ENCODE measurements around the gene METTL3. TPM values are rescaled to one million over a fixed set of nuclear protein-coding genes. Genes with fewer than 3 reads are reported as not detected.

The METTL3 gene
- total and polyA plus RNA-seq, 2 of the 13 experiments (the other 11 are each of a cell fraction or from before 2014, with no cell fraction given): 123 to 130 TPM

DNA sequence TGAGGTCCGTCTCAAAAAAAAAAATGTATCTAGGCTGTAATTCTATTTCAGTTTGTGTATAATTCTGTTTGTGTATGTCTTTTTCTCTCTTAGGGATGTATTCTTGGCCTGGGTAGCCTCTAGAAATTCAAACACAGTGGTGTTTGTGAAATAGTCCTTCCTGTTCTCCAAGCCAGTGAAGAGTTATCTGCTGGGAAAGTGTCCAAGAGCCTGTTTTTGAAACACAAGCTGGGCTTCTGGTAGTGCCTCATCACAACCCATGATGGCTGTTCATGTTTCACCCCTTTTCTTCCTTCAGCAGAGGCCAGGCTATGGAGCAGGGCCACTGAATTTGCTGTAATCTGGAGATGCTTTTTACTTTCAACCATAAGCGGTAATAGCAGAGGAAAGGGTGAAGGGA, 14.7 kb downstream of the METTL3 start:
- Histone ChIP-seq H3K4me2 (ENCODE audit: low read depth, low read length) (no peak overlapping the region), H3K4me3 (replicated peaks in 1 of 3; ENCODE audit: insufficient read depth in 1 of 3, low read depth in 2 of 3, low read length in 3 of 3) (no peak overlapping the region), H3K4me1 (ENCODE audit: insufficient read depth, low read length) (no peaks in the 10 kb centered on the region), H3K9me3 (ENCODE audit: low read length) (no peaks in the 10 kb centered on the region), H2AFZ (ENCODE audit: low read length) (no peak overlapping the region), H3K27ac (ENCODE audit: extremely low read length, insufficient read depth, low read length) (no peak overlapping the region), H3K79me2 (ENCODE audit: insufficient read depth, low read length) (no peaks in the 10 kb centered on the region), H3K36me3 (replicated peaks in 1 of 2; ENCODE audit: control insufficient read depth in 1 of 2, insufficient read depth in 2 of 2, low read length in 2 of 2) (peaks cover 41 to 81% of the 10 kb centered on the region in 2 experiments), H4K20me1 (ENCODE audit: insufficient read depth, low read length) (0 out of 2 replicates have a peak, but pooled peaks cover 2% of the 10 kb centered on the region), H3K27me3 (ENCODE audit: control insufficient read depth in 1 of 2, insufficient read depth in 2 of 2, low read length in 2 of 2) (no peaks in the 10 kb centered on the region), H3K9ac (ENCODE audit: insufficient read depth, low read depth, low read length) (no peak overlapping the region)
- TF ChIP-seq POLR2G (IDR thresholded peaks at IDR 0.05; ENCODE audit: low read depth, low read length) (peak; percentile 27; the same call in 1 of the 2 replicates), IRX3 (CRISPR knock-in tag; IDR thresholded peaks at IDR 0.05; ENCODE audit: borderline replicate concordance, low read depth) (no peak), YEATS4 (CRISPR knock-in tag; IDR thresholded peaks at IDR 0.05; ENCODE audit: borderline replicate concordance) (no peak), POLR2AphosphoS5 (IDR thresholded peaks at IDR 0.05; ENCODE audit: low read depth, low read length) (peak; percentile 28; the same call in 1 of the 2 replicates), ZNF160 (CRISPR knock-in tag; IDR thresholded peaks at IDR 0.05) (no peak)
- ChIA-PET CTCF (ENCODE audit: low intra/inter-chr PET ratio, low total read pairs) (interaction anchor here (6.4 kb wide), 1 partner anchor 62 kb away, joined by 104 read pairs; no protein-coding TSS in a partner anchor), POLR2A (interaction anchor here (0.8 to 8.7 kb wide), 2 partner anchors 14 to 41 kb away, joined by 3 to 91 read pairs; partner anchors contain the start of genes CHD8 and METTL3)
- no peak for FAIRE-seq
- BruUV-seq (replicated peaks): no TSS peak
- 98% methylated on average over 2 of the region's 2 CpGs for WGBS (ENCODE audit: low lambda C conversion rate)
- in situ Hi-C loops (cut with HindIII; ENCODE audit: extremely low pct_ligation_motif_present, low pct_unique_long_range_greater_than_20kb): no loop called here
- intact Hi-C loops (cut with micrococcal nuclease; ENCODE audit: unreplicated experiment): loop anchor here (5.0 kb wide), 1 partner anchor 39 kb away; the partner anchor contains the start of gene CHD8
- no peak for ATAC-seq
- no peak for DNase-seq (ENCODE audit: low spot score)

DNA sequence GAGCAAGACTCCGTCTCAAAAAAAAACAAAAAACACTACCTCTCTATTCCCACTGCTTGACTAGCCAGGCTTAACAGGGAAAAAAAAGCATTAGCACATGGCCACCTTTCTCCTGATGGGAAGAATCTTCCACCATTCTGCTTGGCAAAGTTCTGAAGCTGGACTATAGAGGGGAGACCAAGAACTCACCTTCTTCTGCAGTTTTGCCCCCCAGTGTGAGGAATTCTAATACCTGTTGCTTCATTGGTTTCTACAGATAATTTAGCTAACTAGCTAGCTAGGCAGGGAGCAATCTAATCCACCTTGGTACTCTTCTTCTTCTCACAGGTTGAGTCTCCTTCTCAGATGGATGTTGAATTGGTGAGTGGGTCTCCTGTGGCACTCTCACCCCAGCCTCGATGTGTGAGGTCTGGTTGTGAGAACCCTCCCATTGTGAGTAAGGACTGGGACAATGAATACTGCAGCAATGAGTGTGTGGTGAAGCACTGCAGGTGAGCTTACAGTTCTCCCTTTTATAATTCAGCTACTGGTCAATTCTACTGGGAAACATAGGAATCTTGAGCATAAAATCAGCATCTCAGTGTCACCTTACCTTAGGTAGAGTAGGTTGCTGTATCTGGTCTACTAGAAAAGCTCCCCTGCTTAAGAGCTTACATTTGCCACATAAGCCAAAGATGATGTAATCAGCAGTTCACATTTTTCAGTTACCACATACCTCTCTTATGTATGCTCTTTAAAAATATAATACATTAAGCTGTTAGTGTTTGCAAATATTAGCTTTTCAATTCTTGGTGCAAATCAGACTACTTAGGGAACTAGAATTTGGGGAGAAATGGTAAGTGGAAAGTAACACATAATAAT, 16.0 kb downstream of the METTL3 start:
- H3K27ac ChIP-seq (ENCODE audit: extremely low read length, insufficient read depth, low read length): no peak overlapping the region
- in situ Hi-C loops (cut with HindIII; ENCODE audit: extremely low pct_ligation_motif_present, low pct_unique_long_range_greater_than_20kb): no loop called here
- H3K4me3 ChIP-seq (replicated peaks in 1 of 3; ENCODE audit: insufficient read depth in 1 of 3, low read depth in 2 of 3, low read length in 3 of 3): no peak overlapping the region
- H3K36me3 ChIP-seq (replicated peaks in 1 of 2; ENCODE audit: control insufficient read depth in 1 of 2, insufficient read depth in 2 of 2, low read length in 2 of 2): peaks cover 35 to 81% of the 10 kb centered on the region in 2 experiments
- H3K9ac ChIP-seq (ENCODE audit: insufficient read depth, low read depth, low read length): no peak overlapping the region
- DNase-seq (ENCODE audit: low spot score) (no peak), ATAC-seq (no peak), FAIRE-seq (no peak)
- no peaks in the 10 kb centered on the region for H3K79me2 ChIP-seq (ENCODE audit: insufficient read depth, low read length)
- H4K20me1 ChIP-seq (ENCODE audit: insufficient read depth, low read length): 0 out of 2 replicates have a peak, but pooled peaks cover 2% of the 10 kb centered on the region
- H2AFZ ChIP-seq (ENCODE audit: low read length): no peak overlapping the region
- POLR2A ChIA-PET: interaction anchor here (0.8 to 8.7 kb wide), 6 partner anchors 16 to 62 kb away, joined by 3 to 91 read pairs (median 6); partner anchors contain the start of genes CHD8, METTL3, RAB2B and SALL2
- no peak overlapping the region for H3K4me2 ChIP-seq (ENCODE audit: low read depth, low read length)
- CTCF ChIA-PET (ENCODE audit: low intra/inter-chr PET ratio, low total read pairs): interaction anchor here (6.4 kb wide), 1 partner anchor 63 kb away, joined by 104 read pairs; no protein-coding TSS in a partner anchor
- 71% methylated on average over 2 of the region's 2 CpGs for WGBS (ENCODE audit: low lambda C conversion rate)
- H3K9me3 ChIP-seq (ENCODE audit: low read length): no peaks in the 10 kb centered on the region
- no TSS peak for BruUV-seq (replicated peaks)
- no peaks in the 10 kb centered on the region for H3K4me1 ChIP-seq (ENCODE audit: insufficient read depth, low read length)
- intact Hi-C loops (cut with micrococcal nuclease; ENCODE audit: unreplicated experiment): loop anchor here (5.0 kb wide), 1 partner anchor 38 kb away; the partner anchor contains the start of gene CHD8
- no peaks in the 10 kb centered on the region for H3K27me3 ChIP-seq (ENCODE audit: control insufficient read depth in 1 of 2, insufficient read depth in 2 of 2, low read length in 2 of 2)
- TF ChIP-seq RBFOX2 (IDR thresholded peaks at IDR 0.05; ENCODE audit: low read depth, low read length): 0 out of 2 replicates have a peak, but pooled peaks have one; percentile 32
- peak; percentile 65 for TF ChIP-seq ATF7 (IDR thresholded peaks at IDR 0.05)
- TF ChIP-seq ATF7 (CRISPR knock-in tag; IDR thresholded peaks at IDR 0.05): no peak
- TF ChIP-seq, protein P1, sequence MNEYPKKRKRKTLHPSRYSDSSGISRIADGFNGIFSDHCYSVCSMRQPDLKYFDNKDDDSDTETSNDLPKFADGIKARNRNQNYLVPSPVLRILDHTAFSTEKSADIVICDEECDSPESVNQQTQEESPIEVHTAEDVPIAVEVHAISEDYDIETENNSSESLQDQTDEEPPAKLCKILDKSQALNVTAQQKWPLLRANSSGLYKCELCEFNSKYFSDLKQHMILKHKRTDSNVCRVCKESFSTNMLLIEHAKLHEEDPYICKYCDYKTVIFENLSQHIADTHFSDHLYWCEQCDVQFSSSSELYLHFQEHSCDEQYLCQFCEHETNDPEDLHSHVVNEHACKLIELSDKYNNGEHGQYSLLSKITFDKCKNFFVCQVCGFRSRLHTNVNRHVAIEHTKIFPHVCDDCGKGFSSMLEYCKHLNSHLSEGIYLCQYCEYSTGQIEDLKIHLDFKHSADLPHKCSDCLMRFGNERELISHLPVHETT (CRISPR knock-in tag; conservative IDR thresholded peaks at IDR 0.05): no peak
- TF ChIP-seq, protein P2, sequence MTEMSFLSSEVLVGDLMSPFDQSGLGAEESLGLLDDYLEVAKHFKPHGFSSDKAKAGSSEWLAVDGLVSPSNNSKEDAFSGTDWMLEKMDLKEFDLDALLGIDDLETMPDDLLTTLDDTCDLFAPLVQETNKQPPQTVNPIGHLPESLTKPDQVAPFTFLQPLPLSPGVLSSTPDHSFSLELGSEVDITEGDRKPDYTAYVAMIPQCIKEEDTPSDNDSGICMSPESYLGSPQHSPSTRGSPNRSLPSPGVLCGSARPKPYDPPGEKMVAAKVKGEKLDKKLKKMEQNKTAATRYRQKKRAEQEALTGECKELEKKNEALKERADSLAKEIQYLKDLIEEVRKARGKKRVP (CRISPR knock-in tag; IDR thresholded peaks at IDR 0.05): peak in 1 of 2 experiments; percentile 21; a peak in 1 of 4 replicates
- TF ChIP-seq TCF7L2 (IDR thresholded peaks at IDR 0.05; ENCODE audit: low read depth, low read length): no peak
- TF ChIP-seq TOPORS (CRISPR knock-in tag; IDR thresholded peaks at IDR 0.05): no peak
- no peak; the same call in 1 of the 2 replicates for TF ChIP-seq SSRP1 (CRISPR knock-in tag; IDR thresholded peaks at IDR 0.05)
- TF ChIP-seq ZNF703 (CRISPR knock-in tag; IDR thresholded peaks at IDR 0.05; ENCODE audit: borderline replicate concordance): no peak
- TF ChIP-seq CEBPB (IDR thresholded peaks at IDR 0.05; ENCODE audit: borderline replicate concordance, low read depth, low read length): peak; percentile 60; the same call in 1 of the 2 replicates
